HG02938 (cell line): ENCODE results near the gene EIF2B5.

Experiments
- ATAC-seq: cut with Tn5 transposase; IDR thresholded peaks from one replicate; pipeline ENCODE4 v1.9.1; 2021; ENCODE audit warnings: mild to moderate bottlenecking, moderate library complexity; ENCODE audit not compliant: unreplicated experiment

EIF2B5 gene

GRCh38 chr3:184192889-184193288, 57.7 kb downstream of the EIF2B5 start:
- ATAC-seq: no peak

GRCh38 chr3:184193991-184194539, 58.9 kb downstream of the EIF2B5 start:
- no peak for ATAC-seq
